Hepatocyte (in vitro differentiated cells): Measurements from ENCODE around the gene NEDD4. TPM values are rescaled to one million over a fixed set of nuclear protein-coding genes. Genes with fewer than 3 reads are reported as not detected.

Experiments used
- DNase-seq: peaks from one replicate; pipeline ENCODE4 v3.0.0-alpha.2; 2016; ENCODE audit warnings: low spot score
- H2AFZ ChIP-seq: fragments of 200-600 bp; sonication (generic); 2 replicates; pipeline ENCODE4 v1.6.0; 2016; ENCODE audit warnings: antibody characterized with exemption, mild to moderate bottlenecking
- H3K27ac ChIP-seq: fragments of 200-600 bp; sonication (generic); 2 replicates; pipeline ENCODE4 v1.5.1; 2016; ENCODE audit warnings: mild to moderate bottlenecking
- H3K27me3 ChIP-seq: fragments of 200-600 bp; sonication (generic); 2 replicates; pipeline ENCODE4 v1.6.1; 2016
- H3K36me3 ChIP-seq: fragments of 200-600 bp; sonication (generic); replicated peaks from 2 replicates; pipeline ENCODE4 v1.5.1; 2016; ENCODE audit warnings: low read depth; ENCODE audit not compliant: insufficient read depth
- H3K4me1 ChIP-seq: fragments of 200-600 bp; sonication (generic); 2 replicates; pipeline ENCODE4 v1.5.1; 2016; ENCODE audit warnings: mild to moderate bottlenecking, moderate library complexity; ENCODE audit not compliant: insufficient read depth
- H3K4me2 ChIP-seq: fragments of 200-600 bp; sonication (generic); 2 replicates; pipeline ENCODE4 v1.6.0; 2016
- H3K4me3 ChIP-seq: fragments of 200-600 bp; sonication (generic); 2 replicates; pipeline ENCODE4 v1.5.1; 2016; ENCODE audit warnings: mild to moderate bottlenecking
- H3K79me2 ChIP-seq: fragments of 200-600 bp; sonication (generic); 2 replicates; pipeline ENCODE4 v1.6.0; 2017; ENCODE audit warnings: mild to moderate bottlenecking
- H3K9me2 ChIP-seq: fragments of 200-600 bp; sonication (generic); replicated peaks from 2 replicates; pipeline ENCODE4 v1.6.0; 2017; ENCODE audit warnings: mild to moderate bottlenecking; ENCODE audit not compliant: insufficient read depth
- H3K9me3 ChIP-seq: fragments of 200-600 bp; sonication (generic); 2 replicates; pipeline ENCODE4 v1.5.1; 2016; ENCODE audit warnings: low read depth, mild to moderate bottlenecking
- H4K20me1 ChIP-seq: fragments of 200-600 bp; sonication (generic); 2 replicates; pipeline ENCODE4 v1.6.0; 2016; ENCODE audit warnings: mild to moderate bottlenecking; ENCODE audit not compliant: insufficient read depth, poor library complexity, severe bottlenecking
- EZH2 ChIP-seq: fragments of 200-600 bp; sonication (generic); IDR thresholded peaks from 2 replicates; pipeline ENCODE4 v1.6.1; 2016; ENCODE audit warnings: antibody characterized with exemption, mild to moderate bottlenecking, borderline replicate concordance
- EZH2phosphoT487 ChIP-seq: fragments of 200-600 bp; sonication (generic); IDR thresholded peaks from one replicate; pipeline ENCODE4 v1.6.1; 2018; ENCODE audit warnings: antibody characterized with exemption, mild to moderate bottlenecking, low read depth, moderate library complexity; ENCODE audit not compliant: unreplicated experiment, severe bottlenecking
- WGBS: methylation state at CpG from one replicate; pipeline ENCODE4 v1.1.6; 2016; ENCODE audit warnings: low lambda C conversion rate; ENCODE audit errors: missing lambda C conversion rate; 5-methylcytosine and 5-hydroxymethylcytosine counted together
- polyA plus RNA-seq: library from polyadenylated mRNA; unstranded; fragments of >200 nt; fragmentation: Nextera tagmentation; extraction: Ambion mirVana; gene quantifications from 2 replicates; pipeline ENCODE4 v1.2.1, GENCODE V29; 2016
- total RNA-seq: library from RNA; depleted of rRNA; stranded (reverse); fragments of >200 nt; gene quantifications from 2 replicates; pipeline ENCODE4 v1.2.3, GENCODE V29; 2014
- TF ChIP-seq, protein P1 (sequence below): fragments of 200-600 bp; sonication (generic); IDR thresholded peaks from 2 replicates; pipeline ENCODE4 v1.5.1; 2016; ENCODE audit warnings: antibody characterized with exemption, mild to moderate bottlenecking; ENCODE audit not compliant: poor library complexity

The NEDD4 gene
- total and polyA plus RNA-seq, 2 experiments from 2014 or later = 26.5 to 77.0 TPM

DNA sequence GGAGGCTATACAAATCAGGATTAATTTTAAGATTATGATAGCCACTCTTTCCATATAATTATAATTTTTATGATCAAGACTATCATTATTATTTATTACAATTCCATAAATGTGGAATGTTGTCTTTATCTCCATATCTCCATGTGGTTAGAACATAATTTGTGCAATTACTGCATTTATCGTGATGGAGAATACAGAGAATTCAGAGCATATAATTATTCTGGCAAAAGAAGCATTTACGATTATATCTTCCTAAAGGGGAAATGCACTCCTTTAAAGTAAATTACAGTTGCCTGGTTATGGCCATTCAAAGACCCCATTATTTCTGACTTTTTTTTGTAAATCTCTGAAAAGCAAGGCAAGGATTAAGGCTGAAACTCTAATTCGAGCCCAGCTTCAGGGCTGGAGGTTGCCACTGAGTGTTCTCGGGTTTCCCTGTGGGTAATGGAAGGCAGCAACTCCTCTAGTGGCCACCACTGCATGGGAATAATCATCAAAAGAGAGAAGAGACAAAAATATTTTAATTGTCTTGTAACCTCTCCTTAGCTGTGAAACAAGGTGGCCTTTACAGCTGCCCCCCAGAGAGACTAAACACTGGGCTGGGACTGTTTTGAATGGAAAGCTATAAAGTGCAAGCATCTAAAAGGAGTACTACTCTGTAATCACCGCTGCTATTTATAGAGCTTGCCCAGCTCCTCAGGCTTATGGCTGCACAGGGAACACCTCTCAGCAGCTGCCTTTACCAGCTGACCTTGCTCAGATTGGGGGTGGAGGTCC is 190.6 kb downstream of the NEDD4 start:
- H3K27ac ChIP-seq = no peak overlapping the region
- H3K9me3 ChIP-seq = no peaks in the 10 kb centered on the region
- no peak for TF ChIP-seq EZH2
- TF ChIP-seq EZH2phosphoT487 = no peak
- TF ChIP-seq, protein P1, sequence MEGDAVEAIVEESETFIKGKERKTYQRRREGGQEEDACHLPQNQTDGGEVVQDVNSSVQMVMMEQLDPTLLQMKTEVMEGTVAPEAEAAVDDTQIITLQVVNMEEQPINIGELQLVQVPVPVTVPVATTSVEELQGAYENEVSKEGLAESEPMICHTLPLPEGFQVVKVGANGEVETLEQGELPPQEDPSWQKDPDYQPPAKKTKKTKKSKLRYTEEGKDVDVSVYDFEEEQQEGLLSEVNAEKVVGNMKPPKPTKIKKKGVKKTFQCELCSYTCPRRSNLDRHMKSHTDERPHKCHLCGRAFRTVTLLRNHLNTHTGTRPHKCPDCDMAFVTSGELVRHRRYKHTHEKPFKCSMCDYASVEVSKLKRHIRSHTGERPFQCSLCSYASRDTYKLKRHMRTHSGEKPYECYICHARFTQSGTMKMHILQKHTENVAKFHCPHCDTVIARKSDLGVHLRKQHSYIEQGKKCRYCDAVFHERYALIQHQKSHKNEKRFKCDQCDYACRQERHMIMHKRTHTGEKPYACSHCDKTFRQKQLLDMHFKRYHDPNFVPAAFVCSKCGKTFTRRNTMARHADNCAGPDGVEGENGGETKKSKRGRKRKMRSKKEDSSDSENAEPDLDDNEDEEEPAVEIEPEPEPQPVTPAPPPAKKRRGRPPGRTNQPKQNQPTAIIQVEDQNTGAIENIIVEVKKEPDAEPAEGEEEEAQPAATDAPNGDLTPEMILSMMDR = no peak
- WGBS = 55% methylated on average over 5 of the region's 5 CpGs
- H3K9me2 ChIP-seq = no peaks in the 10 kb centered on the region
- no peaks in the 10 kb centered on the region for H3K79me2 ChIP-seq
- no peaks in the 10 kb centered on the region for H3K4me1 ChIP-seq
- no peaks in the 10 kb centered on the region for H3K36me3 ChIP-seq
- no peak for DNase-seq
- no peaks in the 10 kb centered on the region for H4K20me1 ChIP-seq
- H3K4me3 ChIP-seq = no peak overlapping the region
- H3K4me2 ChIP-seq = no peak overlapping the region
- no peak overlapping the region for H2AFZ ChIP-seq
- H3K27me3 ChIP-seq = no peaks in the 10 kb centered on the region

DNA sequence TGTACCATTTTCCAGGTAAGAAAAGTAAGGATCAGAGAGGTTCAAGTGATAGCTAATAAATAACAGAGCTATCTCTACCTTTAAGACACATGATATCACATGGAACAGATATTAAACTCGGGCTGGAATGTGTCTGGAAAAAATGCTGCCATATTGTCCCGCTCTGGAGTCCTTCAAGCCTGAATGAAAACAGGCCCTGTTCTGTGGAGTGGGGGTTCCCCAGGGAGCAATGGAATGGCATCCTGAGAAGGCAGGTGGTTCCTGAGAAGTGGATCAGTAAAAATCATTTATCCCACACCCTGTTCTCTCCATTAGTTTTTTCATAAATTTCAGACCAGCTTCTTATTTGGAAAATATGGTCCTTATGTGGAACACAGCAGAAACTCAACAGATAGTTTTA is 193.2 kb downstream of the NEDD4 start:
- Histone ChIP-seq H3K27me3 (no peaks in the 10 kb centered on the region), H3K9me3 (no peaks in the 10 kb centered on the region), H3K36me3 (no peaks in the 10 kb centered on the region), H3K79me2 (no peaks in the 10 kb centered on the region), H3K27ac (peak overlapping the region; percentile 19), H3K4me3 (no peak overlapping the region), H4K20me1 (no peaks in the 10 kb centered on the region), H2AFZ (peak overlapping the region; percentile 95), H3K9me2 (no peaks in the 10 kb centered on the region), H3K4me1 (peaks cover 7% of the 10 kb centered on the region), H3K4me2 (peak overlapping the region; percentile 59)
- TF ChIP-seq, protein P1 = no peak
- TF ChIP-seq EZH2phosphoT487 = no peak
- TF ChIP-seq EZH2 = no peak
- DNase-seq = no peak
- 73% methylated on average over 2 of the region's 2 CpGs for WGBS

DNA sequence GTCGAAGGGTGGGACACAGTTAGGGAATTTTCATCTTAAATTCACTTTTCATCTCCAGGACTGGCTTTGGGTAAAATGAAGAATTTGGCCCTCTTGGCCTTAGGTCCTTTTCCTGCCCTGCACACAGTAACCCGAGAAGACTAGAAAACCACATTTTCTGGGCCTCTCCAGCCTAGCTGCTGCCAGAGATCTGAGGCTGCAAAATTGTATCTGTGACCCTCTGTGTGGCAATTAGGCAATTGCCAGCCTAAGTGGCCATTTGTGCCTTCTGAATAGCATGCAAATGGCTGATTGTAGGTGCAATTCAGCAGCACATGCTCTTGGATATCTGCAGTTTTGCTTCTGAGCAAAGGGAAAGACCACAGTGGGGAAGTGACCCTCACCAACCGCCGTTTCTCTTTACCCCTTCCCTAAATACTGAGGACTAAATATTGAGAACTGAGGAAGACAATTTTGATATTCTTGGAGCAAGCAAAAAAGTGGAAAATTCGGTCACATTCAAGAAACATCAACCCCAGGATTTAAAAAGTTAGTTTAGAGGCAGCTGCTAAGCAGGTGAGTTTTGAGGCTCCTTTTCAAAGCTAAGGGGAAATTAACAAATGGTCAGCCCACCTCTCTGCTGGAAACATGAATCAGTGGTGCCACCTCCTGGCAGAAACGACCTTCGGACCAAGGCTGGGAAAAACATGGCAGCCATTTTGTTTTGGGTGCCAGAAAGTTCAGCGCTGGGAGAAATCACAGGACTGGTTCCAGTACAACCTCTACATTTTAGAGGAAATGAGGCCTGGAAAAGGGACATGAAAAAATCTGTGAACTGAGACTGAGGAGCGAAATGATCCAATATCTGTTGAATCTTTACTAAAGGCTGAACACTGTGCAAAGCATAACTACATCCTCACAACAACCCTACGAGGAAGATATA is 193.9 kb downstream of the NEDD4 start:
- peak overlapping the region; percentile 59 for H3K4me2 ChIP-seq
- no peaks in the 10 kb centered on the region for H3K9me3 ChIP-seq
- no peaks in the 10 kb centered on the region for H4K20me1 ChIP-seq
- TF ChIP-seq EZH2 (no peak), EZH2phosphoT487 (no peak)
- TF ChIP-seq, protein P1 = peak; percentile 83
- H3K9me2 ChIP-seq = no peaks in the 10 kb centered on the region
- no peaks in the 10 kb centered on the region for H3K36me3 ChIP-seq
- no peaks in the 10 kb centered on the region for H3K27me3 ChIP-seq
- 39% methylated on average over 10 of the region's 10 CpGs for WGBS
- H3K4me3 ChIP-seq = no peak overlapping the region
- peaks cover 7% of the 10 kb centered on the region for H3K4me1 ChIP-seq
- H3K79me2 ChIP-seq = no peaks in the 10 kb centered on the region
- H2AFZ ChIP-seq = peak overlapping the region; percentile 95
- peak overlapping the region; percentile 19 for H3K27ac ChIP-seq
- DNase-seq = peak; percentile 78
